ENCODE results near the gene RET. TPM values are rescaled to one million over a fixed set of nuclear protein-coding genes. Genes with fewer than 3 reads are reported as not detected.

Gene RET
- total RNA-seq, 1 experiment from 2014 or later, result not detected

DNA sequence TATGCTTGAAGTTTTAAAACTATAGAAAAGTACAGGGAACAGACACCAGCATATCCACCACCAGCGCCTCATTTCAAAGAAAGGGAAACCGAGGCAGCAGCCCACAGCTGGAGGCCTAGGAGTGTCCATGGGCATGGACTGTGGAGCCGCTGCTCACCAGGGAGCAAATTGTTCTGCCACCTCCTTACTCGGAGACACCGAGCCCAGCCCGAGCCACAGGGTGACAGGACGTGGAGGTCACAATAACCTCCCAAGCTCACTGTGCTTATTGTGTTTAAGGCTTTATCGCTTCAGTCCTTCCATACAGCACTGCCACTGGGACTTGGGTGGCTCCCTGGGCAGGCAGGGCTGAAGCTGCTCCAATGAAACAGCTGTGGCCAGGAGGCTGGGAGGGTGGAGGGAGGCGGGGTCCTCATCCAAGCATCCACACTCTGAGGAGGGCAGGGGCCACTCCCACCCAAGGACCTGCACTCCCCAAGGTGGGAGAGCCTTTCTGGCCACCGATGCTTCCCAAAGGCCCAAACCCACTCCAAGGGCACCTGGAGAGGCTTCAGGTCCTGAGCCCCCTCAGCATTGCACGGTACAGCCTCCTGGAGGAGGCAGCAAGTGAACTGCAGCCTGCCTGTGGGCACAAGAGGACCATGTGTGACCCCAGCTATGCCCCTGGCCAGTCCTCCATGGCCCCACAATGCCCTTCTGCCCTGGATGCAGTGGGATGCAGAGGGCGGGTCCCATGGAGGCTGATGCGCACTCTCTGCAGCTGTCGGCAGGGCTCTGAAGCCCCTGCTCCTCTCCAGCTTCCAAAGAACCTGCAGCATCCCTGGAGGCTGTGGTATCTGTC, 38.7 kb upstream of the RET start:
- DNase-seq (ENCODE audit: unreplicated experiment), result no peak
- Mint-ChIP-seq H3K27ac (ENCODE audit: low read depth, unreplicated experiment) (no peak overlapping the region), H3K4me3 (ENCODE audit: unreplicated experiment) (no peak overlapping the region), H3K9me3 (ENCODE audit: unreplicated experiment) (peaks cover 21% of the 10 kb centered on the region), H3K27me3 (ENCODE audit: insufficient read depth, unreplicated experiment) (no peaks in the 10 kb centered on the region), H3K4me1 (ENCODE audit: insufficient read depth, unreplicated experiment) (no peaks in the 10 kb centered on the region), H3K36me3 (ENCODE audit: insufficient read depth, unreplicated experiment) (no peaks in the 10 kb centered on the region)
- intact Hi-C loops (cut with micrococcal nuclease), result no loop called here
- no TSS peak for BruUV-seq (replicated peaks)
- TF ChIP-seq, protein P1, sequence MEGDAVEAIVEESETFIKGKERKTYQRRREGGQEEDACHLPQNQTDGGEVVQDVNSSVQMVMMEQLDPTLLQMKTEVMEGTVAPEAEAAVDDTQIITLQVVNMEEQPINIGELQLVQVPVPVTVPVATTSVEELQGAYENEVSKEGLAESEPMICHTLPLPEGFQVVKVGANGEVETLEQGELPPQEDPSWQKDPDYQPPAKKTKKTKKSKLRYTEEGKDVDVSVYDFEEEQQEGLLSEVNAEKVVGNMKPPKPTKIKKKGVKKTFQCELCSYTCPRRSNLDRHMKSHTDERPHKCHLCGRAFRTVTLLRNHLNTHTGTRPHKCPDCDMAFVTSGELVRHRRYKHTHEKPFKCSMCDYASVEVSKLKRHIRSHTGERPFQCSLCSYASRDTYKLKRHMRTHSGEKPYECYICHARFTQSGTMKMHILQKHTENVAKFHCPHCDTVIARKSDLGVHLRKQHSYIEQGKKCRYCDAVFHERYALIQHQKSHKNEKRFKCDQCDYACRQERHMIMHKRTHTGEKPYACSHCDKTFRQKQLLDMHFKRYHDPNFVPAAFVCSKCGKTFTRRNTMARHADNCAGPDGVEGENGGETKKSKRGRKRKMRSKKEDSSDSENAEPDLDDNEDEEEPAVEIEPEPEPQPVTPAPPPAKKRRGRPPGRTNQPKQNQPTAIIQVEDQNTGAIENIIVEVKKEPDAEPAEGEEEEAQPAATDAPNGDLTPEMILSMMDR (IDR thresholded peaks at IDR 0.05; ENCODE audit: unreplicated experiment), result no peak
- POLR2A ChIA-PET, result no interaction called here
- CTCF ChIA-PET, result interaction anchor here (0.6 to 0.7 kb wide), 2 partner anchors 57 to 174 kb away, joined by 3 read pairs; no protein-coding TSS in a partner anchor

DNA sequence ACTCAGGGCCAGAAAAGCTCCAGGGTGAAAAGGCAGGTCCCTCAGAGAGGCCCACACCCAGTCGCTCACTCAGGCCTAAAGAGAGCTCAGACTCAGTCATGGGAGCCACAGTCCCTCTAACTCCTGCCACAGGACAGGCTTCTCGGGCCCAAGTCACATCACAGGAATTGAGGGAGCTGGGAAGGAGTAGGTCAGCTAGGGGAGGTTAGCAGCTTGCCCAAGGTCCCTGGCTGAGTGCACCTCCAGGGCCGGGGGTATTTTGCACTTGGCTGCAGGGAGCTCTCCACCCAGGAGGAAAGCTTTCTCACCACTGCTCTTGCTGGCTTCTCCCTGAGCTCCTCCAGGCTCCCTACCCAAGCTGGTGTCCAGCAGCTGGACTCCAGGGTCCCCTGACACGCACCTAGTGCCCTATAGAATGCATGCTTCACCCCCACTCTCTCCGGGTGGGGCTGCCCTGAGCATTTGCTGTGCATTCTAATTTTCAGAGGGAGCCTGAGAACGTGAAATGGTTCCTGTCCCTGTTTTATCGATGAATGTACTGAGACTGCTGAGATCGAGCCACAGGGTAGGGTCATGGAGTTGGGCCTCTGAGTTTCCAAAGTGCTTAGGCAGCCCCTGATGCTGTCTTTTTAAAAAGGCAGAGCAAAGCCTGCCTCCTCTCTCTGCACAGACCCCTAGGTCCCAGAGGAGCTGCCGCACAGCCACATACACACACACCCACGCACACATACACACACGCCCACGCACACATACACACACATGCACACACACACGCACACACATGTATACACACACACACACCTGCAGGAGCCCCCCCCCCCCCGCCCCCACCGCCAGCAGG, 37.9 kb upstream of the RET start:
- H3K4me1 Mint-ChIP-seq (ENCODE audit: insufficient read depth, unreplicated experiment), result no peaks in the 10 kb centered on the region
- CTCF ChIA-PET, result interaction anchor here (0.7 kb wide), 1 partner anchor 174 kb away, joined by 3 read pairs; no protein-coding TSS in a partner anchor
- POLR2A ChIA-PET, result interaction anchor here (1.0 kb wide), 1 partner anchor 13 kb away, joined by 3 read pairs; no protein-coding TSS in a partner anchor
- intact Hi-C loops (cut with micrococcal nuclease), result no loop called here
- no peak overlapping the region for H3K27ac Mint-ChIP-seq (ENCODE audit: low read depth, unreplicated experiment)
- H3K36me3 Mint-ChIP-seq (ENCODE audit: insufficient read depth, unreplicated experiment), result no peaks in the 10 kb centered on the region
- BruUV-seq (replicated peaks), result no TSS peak
- H3K27me3 Mint-ChIP-seq (ENCODE audit: insufficient read depth, unreplicated experiment), result no peaks in the 10 kb centered on the region
- no peak for DNase-seq (ENCODE audit: unreplicated experiment)
- H3K4me3 Mint-ChIP-seq (ENCODE audit: unreplicated experiment), result no peak overlapping the region
- peaks cover 21% of the 10 kb centered on the region for H3K9me3 Mint-ChIP-seq (ENCODE audit: unreplicated experiment)
- TF ChIP-seq, protein P1 (IDR thresholded peaks at IDR 0.05; ENCODE audit: unreplicated experiment), result no peak

DNA sequence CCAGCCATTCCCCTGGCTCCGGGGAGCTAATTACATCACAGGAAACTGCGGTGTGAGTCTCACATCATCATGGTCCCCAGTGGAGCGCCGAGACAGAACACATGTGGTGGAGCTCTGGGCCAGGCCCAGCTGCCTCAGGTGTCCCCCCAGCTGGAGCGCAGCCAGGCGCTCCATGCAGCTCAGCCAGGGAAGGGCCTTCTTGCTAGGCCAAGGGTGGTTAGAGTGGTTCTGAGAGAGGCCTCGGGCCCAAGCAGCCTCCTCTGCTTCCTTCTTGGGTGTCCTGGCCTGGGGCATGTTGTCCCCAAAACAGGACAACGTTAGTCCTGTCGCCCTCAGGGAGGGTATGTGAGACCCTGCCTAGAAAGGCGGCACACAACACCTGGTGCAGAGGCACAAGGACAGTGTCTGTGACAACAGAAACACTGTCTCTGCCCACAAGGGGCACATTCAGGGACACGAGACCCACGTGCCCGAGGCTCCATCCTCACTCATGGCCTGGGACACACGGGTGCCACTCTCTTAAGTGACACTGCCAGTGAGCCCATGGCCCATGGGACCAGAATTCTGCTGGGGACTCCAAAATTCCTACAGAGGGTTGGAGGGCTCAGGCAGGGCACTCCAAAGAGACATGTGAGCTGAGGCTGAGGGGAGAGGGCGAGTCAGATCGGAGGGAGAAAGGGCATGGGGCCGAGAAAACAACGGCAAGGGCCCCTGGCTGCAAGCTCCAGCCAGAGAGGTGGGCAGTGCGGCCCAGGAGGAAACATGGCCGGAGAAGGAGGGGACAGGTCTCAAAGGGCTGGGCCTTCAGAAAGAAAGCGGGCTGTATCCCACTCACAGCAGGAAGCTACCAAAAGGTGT, 37.0 kb upstream of the RET start:
- H3K36me3 Mint-ChIP-seq (ENCODE audit: insufficient read depth, unreplicated experiment), result no peaks in the 10 kb centered on the region

More for the DNA sequence above, 37.0 kb upstream of the RET start:
- intact Hi-C loops (cut with micrococcal nuclease), result no loop called here
- Mint-ChIP-seq H3K4me1 (ENCODE audit: insufficient read depth, unreplicated experiment) (no peaks in the 10 kb centered on the region), H3K27me3 (ENCODE audit: insufficient read depth, unreplicated experiment) (no peaks in the 10 kb centered on the region), H3K9me3 (ENCODE audit: unreplicated experiment) (peaks cover 15% of the 10 kb centered on the region), H3K4me3 (ENCODE audit: unreplicated experiment) (no peak overlapping the region), H3K27ac (ENCODE audit: low read depth, unreplicated experiment) (no peak overlapping the region)
- TF ChIP-seq, protein P1 (IDR thresholded peaks at IDR 0.05; ENCODE audit: unreplicated experiment), result no peak
- ChIA-PET POLR2A (interaction anchor here (1.0 kb wide), 1 partner anchor 13 kb away, joined by 3 read pairs; no protein-coding TSS in a partner anchor), CTCF (interaction anchor here (0.7 kb wide), 1 partner anchor 88 kb away, joined by 3 read pairs; no protein-coding TSS in a partner anchor)
- no TSS peak for BruUV-seq (replicated peaks)
- no peak for DNase-seq (ENCODE audit: unreplicated experiment)
